ENCODE data around the gene CELA3B.
A peak's percentile ranks its signal among the peaks of the same experiment; 100 is the strongest.

The CELA3B gene

DNA sequence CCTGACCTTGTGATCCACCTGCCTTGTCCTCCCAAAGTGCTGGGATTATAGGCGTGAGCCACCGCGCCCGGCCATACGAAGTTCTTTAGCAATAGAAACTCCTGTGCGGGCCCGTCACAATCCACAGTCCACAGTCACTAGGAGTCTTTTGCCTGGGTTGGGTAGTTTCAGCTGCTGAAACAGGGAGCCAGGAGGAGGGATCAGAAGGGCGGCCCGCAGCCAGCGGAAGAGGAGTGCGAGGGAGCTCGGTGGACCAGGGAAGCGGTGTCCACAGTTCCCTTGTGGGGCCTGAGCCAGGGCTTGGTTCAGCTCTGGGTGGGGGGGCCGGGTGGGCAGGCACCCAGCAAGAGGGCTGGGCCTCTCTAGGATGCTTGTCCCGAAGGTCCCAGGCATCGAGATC, 21.8 kb upstream of the CELA3B start (continued):
- TF ChIP-seq, protein P1, sequence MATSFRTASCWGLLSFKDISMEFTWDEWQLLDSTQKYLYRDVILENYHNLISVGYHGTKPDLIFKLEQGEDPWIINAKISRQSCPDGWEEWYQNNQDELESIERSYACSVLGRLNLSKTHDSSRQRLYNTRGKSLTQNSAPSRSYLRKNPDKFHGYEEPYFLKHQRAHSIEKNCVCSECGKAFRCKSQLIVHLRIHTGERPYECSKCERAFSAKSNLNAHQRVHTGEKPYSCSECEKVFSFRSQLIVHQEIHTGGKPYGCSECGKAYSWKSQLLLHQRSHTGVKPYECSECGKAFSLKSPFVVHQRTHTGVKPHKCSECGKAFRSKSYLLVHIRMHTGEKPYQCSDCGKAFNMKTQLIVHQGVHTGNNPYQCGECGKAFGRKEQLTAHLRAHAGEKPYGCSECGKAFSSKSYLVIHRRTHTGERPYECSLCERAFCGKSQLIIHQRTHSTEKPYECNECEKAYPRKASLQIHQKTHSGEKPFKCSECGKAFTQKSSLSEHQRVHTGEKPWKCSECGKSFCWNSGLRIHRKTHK (tag by site-specific recombination; IDR thresholded peaks at IDR 0.05) = no peak
- TF ChIP-seq, protein P2, sequence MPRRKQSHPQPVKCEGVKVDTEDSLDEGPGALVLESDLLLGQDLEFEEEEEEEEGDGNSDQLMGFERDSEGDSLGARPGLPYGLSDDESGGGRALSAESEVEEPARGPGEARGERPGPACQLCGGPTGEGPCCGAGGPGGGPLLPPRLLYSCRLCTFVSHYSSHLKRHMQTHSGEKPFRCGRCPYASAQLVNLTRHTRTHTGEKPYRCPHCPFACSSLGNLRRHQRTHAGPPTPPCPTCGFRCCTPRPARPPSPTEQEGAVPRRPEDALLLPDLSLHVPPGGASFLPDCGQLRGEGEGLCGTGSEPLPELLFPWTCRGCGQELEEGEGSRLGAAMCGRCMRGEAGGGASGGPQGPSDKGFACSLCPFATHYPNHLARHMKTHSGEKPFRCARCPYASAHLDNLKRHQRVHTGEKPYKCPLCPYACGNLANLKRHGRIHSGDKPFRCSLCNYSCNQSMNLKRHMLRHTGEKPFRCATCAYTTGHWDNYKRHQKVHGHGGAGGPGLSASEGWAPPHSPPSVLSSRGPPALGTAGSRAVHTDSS (tag by site-specific recombination; IDR thresholded peaks at IDR 0.05) = no peak
- TF ChIP-seq, protein P3, sequence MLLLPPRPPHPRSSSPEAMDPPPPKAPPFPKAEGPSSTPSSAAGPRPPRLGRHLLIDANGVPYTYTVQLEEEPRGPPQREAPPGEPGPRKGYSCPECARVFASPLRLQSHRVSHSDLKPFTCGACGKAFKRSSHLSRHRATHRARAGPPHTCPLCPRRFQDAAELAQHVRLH (tag by site-specific recombination; IDR thresholded peaks at IDR 0.05) = no peak
- TF ChIP-seq ZNF791 (tag by site-specific recombination; IDR thresholded peaks at IDR 0.05) (no peak), ZNF132 (tag by site-specific recombination; IDR thresholded peaks at IDR 0.05; ENCODE audit: borderline replicate concordance) (no peak), ZNF211 (tag by site-specific recombination; IDR thresholded peaks at IDR 0.05; ENCODE audit: low read depth) (no peak), ZNF548 (tag by site-specific recombination; IDR thresholded peaks at IDR 0.05) (no peak), ZNF175 (tag by site-specific recombination; IDR thresholded peaks at IDR 0.05) (no peak), ZNF354C (tag by site-specific recombination; IDR thresholded peaks at IDR 0.05; ENCODE audit: borderline replicate concordance, low read depth) (no peak), EGR2 (tag by site-specific recombination; IDR thresholded peaks at IDR 0.05; ENCODE audit: low read depth) (no peak), HOXC10 (CRISPR knock-in tag; IDR thresholded peaks at IDR 0.05) (no peak)
- TF ChIP-seq, protein P4, sequence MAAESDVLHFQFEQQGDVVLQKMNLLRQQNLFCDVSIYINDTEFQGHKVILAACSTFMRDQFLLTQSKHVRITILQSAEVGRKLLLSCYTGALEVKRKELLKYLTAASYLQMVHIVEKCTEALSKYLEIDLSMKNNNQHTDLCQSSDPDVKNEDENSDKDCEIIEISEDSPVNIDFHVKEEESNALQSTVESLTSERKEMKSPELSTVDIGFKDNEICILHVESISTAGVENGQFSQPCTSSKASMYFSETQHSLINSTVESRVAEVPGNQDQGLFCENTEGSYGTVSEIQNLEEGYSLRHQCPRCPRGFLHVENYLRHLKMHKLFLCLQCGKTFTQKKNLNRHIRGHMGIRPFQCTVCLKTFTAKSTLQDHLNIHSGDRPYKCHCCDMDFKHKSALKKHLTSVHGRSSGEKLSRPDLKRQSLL (tag by site-specific recombination; IDR thresholded peaks at IDR 0.05) = no peak

DNA sequence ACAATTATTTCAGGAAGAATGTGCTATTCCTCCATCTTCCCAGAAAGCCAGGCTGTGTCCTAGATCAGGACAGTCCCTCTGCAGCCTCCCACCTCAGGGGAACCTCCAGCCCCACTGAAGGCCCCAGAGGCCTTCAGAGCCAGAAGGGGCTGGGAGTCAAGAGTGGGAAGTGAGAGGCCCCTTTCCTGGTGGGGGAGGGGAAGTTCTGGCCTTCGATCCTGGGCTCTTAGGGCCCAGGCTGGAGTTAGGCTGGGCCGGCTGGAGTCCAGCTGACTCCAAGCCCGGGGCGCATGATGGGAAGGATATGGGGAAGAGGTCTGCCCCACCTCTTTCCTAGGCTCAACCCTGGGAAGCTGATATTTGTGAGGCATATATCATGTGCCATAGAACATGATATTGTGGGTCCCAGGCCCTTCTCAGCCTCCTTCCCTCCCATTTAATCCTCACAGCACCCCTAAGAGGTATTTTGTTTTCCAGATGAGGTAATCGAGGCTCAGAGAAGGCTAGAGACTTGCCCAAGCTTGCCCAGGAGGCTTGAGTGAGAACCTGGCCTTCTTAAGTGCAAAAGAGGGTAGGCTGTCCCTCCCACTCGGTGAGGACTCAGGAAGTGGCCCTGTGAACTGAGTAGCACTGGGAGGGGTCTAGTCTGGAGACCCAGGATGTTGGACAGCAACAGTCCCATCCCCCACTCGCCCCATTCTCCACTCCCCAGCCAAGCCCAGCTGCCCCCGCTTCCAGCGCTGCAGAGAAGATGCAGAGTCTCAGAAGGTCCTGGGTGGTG, 21.1 kb upstream of the CELA3B start:
- ChIA-PET CTCF (interaction anchor here (0.6 to 1.5 kb wide), 2 partner anchors 16 to 319 kb away, joined by 3 to 6 read pairs; no protein-coding TSS in a partner anchor), POLR2A (interaction anchor here (1.3 kb wide), 1 partner anchor 17 kb away, joined by 3 read pairs; no protein-coding TSS in a partner anchor)
- Histone ChIP-seq H3K36me3 (ENCODE audit: control insufficient read depth in 2 of 2, insufficient read depth in 1 of 2, low read length in 2 of 2) (no peaks in the 10 kb centered on the region), H3K27ac (ENCODE audit: extremely low read depth, low read depth, low read length) (no peak overlapping the region; the same call in 1 of the 2 replicates), H3K4me1 (ENCODE audit: control insufficient read depth, insufficient read depth, low read length) (peaks cover 6% of the 10 kb centered on the region; the same call in 1 of the 2 replicates), H3K9me3 (ENCODE audit: control insufficient read depth, insufficient read depth, low read depth, low read length) (no peaks in the 10 kb centered on the region), H3K4me3 (ENCODE audit: low read depth, low read length) (no peak overlapping the region)
- no peak for TF ChIP-seq ZNF426 (tag by site-specific recombination; IDR thresholded peaks at IDR 0.05)
- 0 out of 2 replicates have a peak, but pooled peaks have one; percentile 54 for TF ChIP-seq ZFP69B (tag by site-specific recombination; IDR thresholded peaks at IDR 0.05)
- 0 out of 2 replicates have a peak, but pooled peaks have one; percentile 19 for TF ChIP-seq ZNF629 (tag by site-specific recombination; IDR thresholded peaks at IDR 0.05)
- TF ChIP-seq, protein P5, sequence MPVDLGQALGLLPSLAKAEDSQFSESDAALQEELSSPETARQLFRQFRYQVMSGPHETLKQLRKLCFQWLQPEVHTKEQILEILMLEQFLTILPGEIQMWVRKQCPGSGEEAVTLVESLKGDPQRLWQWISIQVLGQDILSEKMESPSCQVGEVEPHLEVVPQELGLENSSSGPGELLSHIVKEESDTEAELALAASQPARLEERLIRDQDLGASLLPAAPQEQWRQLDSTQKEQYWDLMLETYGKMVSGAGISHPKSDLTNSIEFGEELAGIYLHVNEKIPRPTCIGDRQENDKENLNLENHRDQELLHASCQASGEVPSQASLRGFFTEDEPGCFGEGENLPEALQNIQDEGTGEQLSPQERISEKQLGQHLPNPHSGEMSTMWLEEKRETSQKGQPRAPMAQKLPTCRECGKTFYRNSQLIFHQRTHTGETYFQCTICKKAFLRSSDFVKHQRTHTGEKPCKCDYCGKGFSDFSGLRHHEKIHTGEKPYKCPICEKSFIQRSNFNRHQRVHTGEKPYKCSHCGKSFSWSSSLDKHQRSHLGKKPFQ (tag by site-specific recombination; IDR thresholded peaks at IDR 0.05) = 0 out of 2 replicates have a peak, but pooled peaks have one; percentile 11
- no peak for TF ChIP-seq ZNF654 (tag by site-specific recombination; IDR thresholded peaks at IDR 0.05; ENCODE audit: low read depth)
- 0 out of 2 replicates have a peak, but pooled peaks have one; percentile 22 for TF ChIP-seq SP7 (tag by site-specific recombination; IDR thresholded peaks at IDR 0.05)
- TF ChIP-seq, protein P6, sequence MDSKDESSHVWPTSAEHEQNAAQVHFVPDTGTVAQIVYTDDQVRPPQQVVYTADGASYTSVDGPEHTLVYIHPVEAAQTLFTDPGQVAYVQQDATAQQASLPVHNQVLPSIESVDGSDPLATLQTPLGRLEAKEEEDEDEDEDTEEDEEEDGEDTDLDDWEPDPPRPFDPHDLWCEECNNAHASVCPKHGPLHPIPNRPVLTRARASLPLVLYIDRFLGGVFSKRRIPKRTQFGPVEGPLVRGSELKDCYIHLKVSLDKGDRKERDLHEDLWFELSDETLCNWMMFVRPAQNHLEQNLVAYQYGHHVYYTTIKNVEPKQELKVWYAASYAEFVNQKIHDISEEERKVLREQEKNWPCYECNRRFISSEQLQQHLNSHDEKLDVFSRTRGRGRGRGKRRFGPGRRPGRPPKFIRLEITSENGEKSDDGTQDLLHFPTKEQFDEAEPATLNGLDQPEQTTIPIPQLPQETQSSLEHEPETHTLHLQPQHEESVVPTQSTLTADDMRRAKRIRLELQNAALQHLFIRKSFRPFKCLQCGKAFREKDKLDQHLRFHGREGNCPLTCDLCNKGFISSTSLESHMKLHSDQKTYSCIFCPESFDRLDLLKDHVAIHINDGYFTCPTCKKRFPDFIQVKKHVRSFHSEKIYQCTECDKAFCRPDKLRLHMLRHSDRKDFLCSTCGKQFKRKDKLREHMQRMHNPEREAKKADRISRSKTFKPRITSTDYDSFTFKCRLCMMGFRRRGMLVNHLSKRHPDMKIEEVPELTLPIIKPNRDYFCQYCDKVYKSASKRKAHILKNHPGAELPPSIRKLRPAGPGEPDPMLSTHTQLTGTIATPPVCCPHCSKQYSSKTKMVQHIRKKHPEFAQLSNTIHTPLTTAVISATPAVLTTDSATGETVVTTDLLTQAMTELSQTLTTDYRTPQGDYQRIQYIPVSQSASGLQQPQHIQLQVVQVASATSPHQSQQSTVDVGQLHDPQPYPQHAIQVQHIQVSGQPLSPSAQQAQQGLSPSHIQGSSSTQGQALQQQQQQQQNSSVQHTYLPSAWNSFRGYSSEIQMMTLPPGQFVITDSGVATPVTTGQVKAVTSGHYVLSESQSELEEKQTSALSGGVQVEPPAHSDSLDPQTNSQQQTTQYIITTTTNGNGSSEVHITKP (tag by site-specific recombination; IDR thresholded peaks at IDR 0.05) = peak; percentile 74
- TF ChIP-seq, protein P7, sequence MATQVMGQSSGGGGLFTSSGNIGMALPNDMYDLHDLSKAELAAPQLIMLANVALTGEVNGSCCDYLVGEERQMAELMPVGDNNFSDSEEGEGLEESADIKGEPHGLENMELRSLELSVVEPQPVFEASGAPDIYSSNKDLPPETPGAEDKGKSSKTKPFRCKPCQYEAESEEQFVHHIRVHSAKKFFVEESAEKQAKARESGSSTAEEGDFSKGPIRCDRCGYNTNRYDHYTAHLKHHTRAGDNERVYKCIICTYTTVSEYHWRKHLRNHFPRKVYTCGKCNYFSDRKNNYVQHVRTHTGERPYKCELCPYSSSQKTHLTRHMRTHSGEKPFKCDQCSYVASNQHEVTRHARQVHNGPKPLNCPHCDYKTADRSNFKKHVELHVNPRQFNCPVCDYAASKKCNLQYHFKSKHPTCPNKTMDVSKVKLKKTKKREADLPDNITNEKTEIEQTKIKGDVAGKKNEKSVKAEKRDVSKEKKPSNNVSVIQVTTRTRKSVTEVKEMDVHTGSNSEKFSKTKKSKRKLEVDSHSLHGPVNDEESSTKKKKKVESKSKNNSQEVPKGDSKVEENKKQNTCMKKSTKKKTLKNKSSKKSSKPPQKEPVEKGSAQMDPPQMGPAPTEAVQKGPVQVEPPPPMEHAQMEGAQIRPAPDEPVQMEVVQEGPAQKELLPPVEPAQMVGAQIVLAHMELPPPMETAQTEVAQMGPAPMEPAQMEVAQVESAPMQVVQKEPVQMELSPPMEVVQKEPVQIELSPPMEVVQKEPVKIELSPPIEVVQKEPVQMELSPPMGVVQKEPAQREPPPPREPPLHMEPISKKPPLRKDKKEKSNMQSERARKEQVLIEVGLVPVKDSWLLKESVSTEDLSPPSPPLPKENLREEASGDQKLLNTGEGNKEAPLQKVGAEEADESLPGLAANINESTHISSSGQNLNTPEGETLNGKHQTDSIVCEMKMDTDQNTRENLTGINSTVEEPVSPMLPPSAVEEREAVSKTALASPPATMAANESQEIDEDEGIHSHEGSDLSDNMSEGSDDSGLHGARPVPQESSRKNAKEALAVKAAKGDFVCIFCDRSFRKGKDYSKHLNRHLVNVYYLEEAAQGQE (tag by site-specific recombination; IDR thresholded peaks at IDR 0.05) = peak; percentile 66

Measured in HEK293 (cell line).